NCI-H2196 (cell line): ENCODE data around the gene DAB2IP.
"Not testable (repeated sequence)": the region's sequence is repeated elsewhere in the genome, so short reads cannot be mapped to it uniquely, and the experiment has no call there.

Experiments
- DNase-seq: peaks from one replicate; lab custom pipeline; 2025; ENCODE audit not compliant: unreplicated experiment; lab: John Stamatoyannopoulos, UW

DAB2IP gene

DNA sequence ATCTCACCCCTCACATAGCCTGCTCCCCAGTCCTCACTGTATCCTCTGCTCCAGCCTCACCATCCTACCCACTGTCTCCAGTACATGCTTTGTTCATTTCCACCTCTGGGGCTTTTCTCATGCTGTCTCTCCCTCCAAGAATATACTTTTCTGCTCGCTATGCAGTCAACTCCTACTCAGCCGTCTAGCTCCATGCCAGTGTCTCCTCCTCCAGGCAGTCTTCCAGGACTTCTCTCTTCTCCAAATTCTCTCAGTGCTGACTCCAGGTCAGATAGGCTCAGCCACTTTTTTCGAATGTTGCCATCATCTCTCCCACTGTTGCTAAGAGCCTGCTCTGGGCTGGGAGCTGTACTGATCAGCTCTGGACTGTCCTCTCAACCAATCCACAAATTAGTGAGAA, 8.0 kb upstream of the DAB2IP start:
- DNase-seq, result no peak

DNA sequence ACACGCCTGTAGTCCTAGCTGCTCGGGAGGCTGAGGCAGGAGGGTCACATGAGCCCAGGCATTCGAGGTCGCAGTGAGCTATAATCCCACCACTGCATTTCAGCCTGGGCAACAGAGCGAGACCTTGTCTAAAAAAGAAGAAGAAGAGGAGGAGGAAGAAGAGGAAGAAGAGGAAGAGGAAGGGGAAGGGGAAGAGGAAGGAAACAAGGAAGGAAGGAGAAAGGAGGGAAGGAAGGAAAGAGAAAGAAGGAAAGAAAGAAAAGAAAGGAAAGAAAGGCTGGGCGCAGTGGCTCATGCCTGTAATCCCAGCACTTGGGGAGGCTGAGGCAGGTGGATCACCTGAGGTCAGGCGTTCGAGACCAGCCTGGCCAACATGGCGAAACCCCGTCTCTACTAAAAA, 7.4 kb upstream of the DAB2IP start:
- DNase-seq, result not testable (repeated sequence)

DNA sequence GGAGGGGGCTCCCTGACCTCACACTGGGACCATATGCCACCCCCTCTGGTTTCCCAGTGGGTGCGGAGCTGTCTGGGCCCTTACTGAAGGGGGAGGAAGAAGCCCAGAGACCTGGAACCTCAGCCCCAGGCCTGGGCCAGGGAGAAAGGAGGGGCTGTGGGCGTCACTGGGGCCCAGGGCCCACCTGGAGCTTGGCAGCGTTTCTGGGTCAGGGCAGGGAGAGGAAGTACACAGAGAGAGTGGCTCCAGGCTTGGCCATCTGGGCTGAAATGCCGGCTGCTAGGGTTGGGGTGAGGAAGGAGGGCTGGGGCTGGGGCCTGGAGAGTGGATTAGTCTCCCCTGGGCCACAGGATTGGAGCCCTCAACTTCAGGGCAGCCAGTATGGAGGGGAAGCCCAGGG, 6.4 kb upstream of the DAB2IP start:
- peak; percentile 42 for DNase-seq

DNA sequence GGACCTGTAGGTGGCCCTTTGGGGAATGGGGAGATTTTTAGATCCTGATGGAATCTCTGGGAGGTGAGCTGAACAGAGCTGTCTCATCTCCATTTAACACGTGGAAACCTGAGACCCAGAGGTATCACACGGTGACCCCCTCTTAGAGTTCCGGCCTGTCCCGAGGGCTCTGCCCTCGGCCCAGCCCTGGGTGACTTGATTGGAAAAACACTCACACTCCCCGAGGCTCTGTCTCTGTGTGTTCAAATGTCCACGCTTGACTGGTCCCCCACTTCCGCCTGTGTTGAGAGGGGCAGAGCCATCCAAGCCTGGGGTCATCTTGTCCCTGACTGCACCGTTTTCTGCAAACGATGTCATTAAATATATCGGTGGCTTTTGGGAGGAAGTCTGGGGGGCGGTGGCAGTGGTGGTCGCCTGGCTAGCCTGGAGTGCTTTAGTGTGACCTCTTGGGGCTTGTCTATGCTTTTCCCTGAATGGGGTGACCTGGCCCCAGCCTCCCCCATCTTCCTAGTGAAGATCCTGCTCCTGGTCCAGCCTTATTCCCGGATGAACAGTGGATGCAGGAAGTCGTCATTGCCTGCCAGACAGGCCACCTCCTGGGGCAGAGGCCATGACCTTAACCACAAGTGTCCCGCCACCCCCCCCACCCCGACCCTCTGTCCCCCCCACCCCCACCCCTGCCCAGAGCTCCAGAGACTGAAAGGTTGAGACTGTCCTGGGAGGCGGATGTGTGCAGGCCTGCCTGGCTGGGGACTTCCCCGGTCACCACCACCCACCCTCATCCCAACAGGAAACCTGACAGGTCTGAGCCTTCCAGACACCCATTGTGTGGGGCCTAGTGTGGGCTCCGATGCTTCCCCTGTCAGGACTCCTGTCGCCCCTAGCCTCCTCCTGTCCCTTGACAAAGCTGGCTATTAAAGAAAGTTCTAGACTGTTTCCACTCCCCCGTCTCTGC, 5.3 kb upstream of the DAB2IP start:
- no peak for DNase-seq

DNA sequence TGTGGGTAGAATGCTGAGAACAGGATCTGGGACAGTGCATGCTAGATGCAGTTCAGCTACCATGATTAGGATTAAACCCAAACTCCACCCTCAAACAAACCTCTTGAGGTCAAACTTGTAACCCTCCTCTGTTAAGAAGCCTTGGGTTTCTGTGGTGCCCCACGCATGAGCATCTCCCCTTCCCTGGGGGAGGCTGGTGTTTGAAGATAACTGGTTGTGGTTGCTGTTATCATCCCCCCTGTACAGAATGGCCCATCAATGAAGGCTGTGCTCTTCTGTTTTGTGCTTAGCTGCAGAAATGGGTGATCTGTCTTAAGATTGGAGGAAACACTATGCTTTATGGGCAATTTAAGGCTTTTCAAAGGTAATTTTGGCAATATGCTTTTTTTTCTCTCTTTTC, 4.4 kb upstream of the DAB2IP start:
- no peak for DNase-seq

DNA sequence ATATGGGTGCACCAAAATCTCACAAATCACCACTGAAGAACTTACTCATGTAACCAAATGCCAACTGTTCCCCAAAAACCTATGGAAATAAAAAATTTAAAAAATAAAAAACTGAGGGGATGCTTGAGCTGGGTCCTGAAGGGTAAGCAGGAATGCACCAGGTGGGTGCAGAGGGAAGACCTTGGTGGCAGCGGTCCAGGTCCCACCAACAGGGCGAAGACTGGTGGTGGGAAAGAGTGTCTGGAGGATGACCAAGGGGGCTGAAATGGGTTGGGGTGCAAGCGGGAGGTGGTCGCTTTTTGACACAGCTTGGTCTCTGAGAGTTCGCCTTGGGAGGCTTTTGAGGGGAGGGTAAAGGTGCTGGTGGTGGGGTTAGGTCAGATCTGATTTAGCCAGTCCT, 3.3 kb upstream of the DAB2IP start:
- no peak for DNase-seq

DNA sequence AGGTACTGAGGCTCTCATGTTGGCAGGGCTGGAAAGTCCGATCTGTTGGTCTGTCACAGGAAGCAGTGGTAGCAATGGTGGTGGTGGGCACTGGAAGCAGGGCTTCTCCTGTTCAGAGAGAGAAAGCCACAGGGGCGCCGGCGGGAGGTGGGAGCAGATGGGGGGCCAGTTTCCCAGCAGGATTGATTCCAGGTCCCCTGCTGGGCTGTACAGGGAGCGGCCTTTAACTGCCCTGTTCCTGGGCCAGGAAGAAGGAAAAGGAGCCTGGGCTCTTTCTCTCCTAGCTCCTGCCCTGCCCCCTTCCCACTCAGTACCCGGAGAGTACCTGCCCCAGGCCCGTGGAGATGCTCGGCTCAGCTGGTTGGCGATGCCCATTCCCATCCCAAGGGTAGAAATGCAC, 2.6 kb upstream of the DAB2IP start:
- DNase-seq, result no peak

DNA sequence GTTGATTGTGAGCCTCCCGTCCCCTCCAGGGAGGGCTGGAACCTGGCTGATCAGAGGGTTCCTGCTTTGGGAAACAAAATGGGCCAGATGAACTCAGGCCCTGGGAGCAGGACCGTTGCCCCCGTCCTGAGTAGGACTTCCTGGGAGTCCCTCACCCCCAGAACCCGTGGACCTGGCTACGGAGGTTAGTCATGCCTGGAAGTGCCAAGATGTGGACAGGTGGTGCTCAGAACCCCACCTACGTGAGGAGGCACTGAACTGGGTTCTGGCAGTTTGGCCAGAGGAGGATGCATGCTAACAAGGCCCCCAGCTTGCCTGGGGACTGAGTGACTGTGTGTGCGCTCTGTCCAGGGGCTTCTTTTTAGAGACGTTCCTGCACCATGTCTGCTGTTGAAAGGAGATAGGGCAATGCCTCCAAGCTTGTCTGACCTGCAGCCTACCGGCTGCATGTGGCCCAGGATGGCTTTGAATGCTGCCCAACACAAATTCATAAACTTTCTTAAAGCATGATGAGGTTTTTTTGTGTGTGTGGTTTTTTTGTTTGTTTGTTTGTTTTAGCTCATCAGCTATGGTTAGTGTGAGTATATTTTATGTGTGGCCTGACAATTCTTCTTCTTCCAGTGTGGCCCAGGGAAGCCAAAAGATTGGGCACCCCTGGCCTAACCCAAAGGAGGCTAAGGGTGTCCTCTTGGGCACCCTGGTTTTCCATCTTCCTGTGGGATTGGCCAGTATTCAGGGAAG, 1.8 kb upstream of the DAB2IP start:
- DNase-seq, result no peak

DNA sequence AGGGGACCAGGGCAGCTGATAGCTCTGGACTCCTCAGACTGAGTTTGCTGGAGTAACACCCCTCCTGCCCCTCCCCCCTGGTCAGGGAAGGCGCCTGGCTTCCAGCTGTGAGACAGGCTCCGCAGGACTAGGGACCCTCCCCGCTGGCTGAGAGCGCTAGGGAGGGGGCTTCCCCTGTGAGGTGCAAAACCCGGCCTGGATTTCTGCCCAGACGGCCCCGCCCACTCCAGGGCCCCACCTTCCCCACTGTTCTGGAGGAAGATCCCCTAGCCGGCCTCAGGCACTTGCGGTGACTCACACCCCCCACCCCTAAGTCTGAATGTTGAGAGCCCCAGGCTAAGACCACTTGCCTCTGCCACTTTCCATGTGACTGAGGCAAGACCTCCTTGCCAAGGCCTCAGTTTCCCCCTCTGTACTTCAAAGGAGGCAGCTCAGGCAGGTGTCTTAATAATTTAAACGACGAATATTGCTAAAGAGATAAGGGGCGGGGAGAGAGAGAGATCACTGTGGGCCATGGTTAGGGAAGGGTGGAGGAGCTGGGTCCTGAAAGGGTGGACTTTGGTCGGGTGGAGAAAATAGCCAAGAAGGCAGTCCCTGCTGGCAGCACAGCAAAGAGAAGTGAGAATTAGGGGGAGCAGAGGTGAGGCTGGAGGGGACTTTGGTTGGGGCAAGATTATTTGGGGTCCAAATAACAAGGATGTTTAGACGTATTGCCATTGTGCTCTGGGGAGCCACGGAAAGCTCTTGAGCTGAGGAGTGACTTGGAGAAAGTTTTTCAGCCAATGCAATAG, 1.0 kb upstream of the DAB2IP start:
- DNase-seq, result peak; percentile 52

DNA sequence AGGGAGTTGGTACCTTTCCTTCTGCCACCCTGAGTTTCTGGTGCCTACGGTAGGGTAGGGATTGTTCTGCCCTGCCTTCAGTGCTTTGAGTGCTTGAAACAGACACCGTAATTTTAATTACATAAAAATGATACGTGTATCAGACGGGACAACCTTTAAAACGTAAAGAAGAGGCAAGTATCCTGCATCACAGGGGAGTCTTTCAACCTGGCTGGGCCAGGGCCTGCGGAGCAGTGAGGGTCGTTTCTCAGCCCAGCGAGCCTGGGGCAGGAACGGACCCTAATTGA, 483 bp upstream of the DAB2IP start:
- no peak for DNase-seq

DNA sequence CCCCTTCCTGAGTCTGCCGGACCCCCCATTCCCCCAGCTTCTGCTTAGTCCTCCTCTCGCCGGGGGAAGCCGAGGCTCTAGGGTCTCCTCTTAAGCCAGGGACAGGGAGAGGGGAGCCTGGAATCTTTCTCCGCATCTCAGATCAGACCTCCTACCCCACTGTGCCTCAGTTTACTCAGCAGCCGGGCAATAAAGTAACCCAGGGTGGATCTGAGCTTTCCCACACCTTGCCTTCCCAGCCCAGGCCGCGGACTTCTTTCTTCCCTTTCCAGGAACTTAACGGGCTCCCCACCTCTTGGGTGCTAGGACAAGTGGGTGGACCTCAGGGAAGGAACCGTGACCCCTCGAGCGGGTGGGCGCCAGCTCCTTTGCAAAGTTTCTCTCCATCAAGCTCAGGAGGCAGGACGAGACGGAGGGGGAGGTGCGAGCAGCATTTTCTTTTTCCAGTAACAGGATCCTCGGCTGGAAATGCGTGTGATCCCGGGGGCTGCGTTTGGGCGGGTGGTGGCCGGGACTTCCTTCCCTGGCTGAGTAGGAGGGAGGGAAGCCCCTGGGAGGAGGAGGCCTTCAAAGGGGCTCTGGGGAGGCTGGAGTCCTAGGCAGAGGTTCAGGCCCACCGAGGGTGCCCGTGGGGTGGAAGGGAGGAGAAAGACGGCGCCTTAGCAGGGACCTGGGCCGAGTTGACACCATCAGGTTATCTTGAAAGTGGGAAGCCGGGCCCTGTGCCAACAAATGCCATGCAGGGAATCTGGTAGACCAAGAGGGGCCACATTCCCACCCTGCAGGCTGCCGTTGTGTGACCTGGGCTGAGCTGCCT, 795 bp downstream of the DAB2IP start:
- no peak for DNase-seq

DNA sequence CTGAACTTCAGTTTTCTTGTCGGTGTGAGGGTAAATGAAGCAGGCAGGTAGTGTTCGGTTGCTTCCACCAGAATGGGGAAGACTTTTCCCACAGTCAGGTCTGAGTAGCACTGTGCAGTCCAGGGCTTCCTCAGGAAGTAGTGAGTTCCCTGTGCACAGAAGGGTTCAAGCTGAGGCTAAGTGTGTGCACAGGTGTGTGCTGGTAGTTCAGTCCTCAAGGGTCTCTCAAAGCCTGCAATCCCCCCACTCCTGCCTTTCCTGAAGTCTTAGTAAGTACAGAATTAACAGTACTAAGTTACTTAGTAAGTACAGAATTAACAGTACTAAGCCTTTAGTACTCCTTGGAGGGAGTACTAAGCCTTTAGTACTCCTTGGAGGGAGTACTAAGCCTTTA, 1.4 kb downstream of the DAB2IP start:
- DNase-seq, result no peak

DNA sequence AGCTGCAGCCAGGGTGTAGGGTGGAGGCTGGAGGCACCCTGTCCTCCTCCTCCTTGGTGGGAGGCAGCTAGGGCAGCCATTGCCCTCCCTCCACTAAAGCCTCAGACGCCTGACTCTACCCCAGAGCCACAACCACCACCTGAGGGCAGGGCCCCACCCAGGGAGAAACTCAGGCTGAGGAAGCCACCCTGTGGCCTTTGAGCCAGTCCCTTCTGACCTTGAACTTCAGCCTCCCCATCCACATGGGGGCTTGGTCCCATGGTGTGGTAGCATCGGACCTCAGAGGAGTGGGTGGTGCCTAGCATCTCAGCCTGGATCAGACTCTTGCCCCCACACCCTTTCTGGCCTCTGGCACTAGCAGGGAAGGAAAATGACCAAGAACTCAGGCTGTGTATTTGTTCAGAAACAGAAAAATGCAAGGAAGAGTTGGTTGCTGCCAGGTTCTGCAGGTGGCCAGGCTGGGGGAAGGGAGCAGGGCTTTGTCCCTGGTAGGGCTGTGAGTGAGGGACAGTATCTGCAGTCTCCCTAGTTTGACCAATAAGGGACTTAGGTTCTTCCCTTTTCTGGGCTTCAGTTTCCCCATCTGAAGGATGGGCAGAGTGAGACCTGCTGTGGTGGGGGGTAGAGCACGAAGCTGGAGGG, 3.2 kb downstream of the DAB2IP start:
- DNase-seq, result no peak

DNA sequence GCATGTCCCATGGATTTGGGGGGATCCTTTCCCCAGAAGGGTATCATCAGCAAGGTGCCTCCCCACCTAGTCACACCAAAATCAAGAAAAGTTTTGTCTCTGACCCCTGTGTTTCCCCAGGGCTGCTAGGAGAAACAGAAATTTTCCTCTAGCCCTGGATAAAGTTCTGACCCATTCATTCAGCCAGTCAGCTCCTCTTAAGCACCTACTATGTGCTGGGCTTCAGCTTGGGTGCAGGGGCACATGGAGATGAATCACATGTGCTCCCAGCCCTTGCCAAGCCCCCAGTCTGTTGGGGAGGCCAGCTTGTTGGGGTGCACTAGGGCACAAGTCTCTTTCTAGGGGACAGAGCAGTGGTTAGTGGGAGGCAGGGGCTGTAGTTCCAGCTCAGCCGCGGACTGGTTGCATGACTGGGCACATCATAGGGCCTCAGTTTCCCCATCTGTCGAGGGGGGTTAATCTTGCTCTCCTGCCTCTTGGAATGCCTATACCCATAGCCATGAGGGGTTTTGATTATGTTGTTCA, 3.9 kb downstream of the DAB2IP start:
- DNase-seq, result no peak

DNA sequence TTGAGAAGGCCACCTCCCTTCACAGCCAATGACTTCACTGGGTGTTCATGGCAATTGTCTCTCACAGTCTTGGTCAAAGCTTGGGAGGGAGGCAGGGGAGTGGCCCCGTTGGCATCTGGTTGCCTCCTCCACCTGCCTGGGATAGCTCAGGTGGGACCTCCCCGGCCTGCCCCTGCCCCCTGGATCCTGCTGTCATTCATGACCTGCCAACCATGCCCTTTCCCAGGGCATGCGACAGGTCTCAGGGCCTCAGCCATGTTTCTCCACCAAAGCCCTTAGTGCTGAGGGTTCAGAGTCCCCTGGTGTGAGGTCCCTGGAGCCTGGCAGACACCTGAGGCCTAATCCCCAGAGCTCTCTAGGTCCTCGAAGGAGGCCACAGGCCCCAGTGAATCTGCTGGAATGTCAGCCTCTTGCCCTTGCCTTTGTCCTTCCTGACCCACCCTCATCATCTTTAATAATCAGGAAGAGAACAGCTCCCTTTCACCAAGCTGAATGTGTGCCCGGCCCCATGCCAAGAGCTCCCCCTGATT, 5.6 kb downstream of the DAB2IP start:
- no peak for DNase-seq

DNA sequence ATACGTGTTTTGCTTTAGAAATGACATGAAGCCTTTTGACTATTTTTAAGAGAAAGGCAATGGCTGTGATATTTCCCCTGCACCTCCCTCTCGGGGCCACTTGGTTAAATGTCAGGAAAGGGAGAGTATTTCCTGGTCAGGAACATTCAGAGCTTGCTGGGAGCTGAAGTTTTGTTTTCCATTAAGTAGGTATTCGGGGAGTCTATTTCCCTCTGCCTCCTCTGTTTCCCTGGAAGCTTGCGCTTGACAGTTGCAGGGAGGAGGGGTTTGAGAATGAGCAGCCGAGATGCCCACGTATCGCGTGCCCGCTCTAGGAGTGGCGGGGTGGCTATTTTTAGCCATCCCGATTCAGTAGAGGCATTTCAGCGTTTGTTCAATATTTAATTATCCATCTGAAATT, 6.7 kb downstream of the DAB2IP start:
- no peak for DNase-seq

DNA sequence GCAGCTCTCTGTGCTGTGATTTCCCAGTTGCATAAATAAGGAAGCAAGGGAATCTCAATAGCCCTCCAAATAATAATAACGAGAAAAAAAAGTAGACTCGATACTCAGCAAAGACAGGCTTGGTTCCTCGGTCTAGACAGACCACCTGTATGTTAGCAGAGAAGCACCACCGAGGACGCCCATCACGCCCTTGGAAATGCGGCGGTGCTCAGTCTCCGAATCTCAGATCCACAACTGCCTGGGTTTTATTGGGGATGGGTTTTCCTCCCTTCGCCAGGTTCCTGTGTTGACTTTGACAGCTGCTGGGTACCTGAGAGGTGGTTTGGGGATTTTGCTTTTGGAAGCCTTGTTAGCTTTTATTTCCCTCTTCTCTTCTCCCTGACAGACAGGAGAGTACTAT, 7.2 kb downstream of the DAB2IP start:
- no peak for DNase-seq

DNA sequence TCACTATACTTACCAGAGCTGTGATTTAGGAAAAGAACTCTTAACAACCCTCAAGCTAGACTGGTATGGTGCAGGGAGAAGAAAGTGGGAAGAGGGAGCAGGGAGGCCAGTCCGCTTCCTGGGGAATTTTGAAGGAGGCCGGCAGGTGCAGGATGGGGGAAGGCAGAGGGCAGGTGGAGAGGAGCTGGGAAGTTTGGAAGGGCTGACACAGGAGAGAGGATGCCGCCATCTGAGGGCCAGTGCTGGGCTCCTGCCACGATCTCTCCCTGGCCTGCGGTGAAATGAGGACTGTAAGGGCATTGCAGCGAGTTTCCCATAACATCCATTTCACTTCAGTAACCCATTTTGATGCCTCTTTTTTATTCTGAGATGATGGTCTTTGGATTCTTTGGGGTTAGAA, 8.9 kb downstream of the DAB2IP start:
- DNase-seq, result no peak

DNA sequence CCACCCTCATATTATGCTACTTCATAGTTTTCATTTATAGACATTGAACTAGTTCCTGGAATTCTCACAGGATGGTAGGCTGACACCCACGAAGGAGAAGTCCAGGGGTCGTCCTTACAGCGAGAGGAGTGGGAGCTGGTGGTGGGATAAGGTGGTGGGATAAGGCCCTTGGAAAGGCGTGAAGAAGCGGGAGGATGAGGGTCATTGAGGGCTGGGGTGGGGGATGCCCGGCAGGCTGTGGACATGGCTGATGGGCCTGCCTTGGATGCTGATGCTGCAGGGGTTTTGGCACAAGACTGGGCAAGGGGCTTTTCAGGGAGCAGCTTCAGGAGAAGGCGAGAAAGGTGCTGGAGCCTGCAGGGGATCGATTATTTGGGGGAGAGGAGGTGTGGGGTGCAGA, 9.4 kb downstream of the DAB2IP start:
- DNase-seq, result no peak

DNA sequence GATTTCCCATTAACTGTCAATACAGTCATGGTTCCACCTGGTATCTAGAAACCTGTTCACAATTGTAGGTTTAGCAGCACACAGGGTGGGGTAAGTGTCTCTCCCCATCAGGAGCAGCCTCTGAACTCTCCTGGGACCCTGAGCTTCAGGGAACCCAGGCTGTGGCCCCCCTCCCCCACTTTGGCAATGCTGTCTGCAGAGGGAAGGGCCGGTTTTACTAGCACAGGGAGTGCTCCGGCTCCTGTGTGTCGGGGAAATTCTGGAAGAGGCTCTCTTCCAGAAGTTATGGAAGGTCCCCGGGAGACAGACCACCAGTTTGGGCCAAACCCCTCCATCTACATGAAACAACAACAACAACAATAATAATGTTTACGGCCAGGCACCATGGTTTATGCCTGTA, 9.9 kb downstream of the DAB2IP start:
- no peak for DNase-seq
